RWPE2 (cell line): Measurements from ENCODE around the gene ARL8B.

Experiments
- ATAC-seq: fragments of 200-7000 bp; cut with Tn5 transposase; 3 replicates; pipeline ENCODE4 v1.9.1; 2021; ENCODE audit warnings: low read depth
- DNase-seq: peaks from one replicate; pipeline ENCODE4 v3.0.0-alpha.2; 2020; ENCODE audit warnings: low spot score
- H3K27ac ChIP-seq: fragments of 450-650 bp; 2 replicates; pipeline ENCODE4 v1.5.1; 2017; ENCODE audit warnings: mild to moderate bottlenecking; ENCODE audit not compliant: poor library complexity, severe bottlenecking
- H3K27me3 ChIP-seq: fragments of 250-450 bp; sonication (Bioruptor Pico); 2 replicates; pipeline ENCODE4 v1.5.1; 2021; ENCODE audit warnings: mild to moderate bottlenecking, moderate library complexity; ENCODE audit not compliant: insufficient read depth, poor library complexity, severe bottlenecking
- H3K36me3 ChIP-seq: fragments of 250-450 bp; sonication (Bioruptor Pico); 2 replicates; pipeline ENCODE4 v1.5.1; 2020; ENCODE audit warnings: low read depth, mild to moderate bottlenecking, moderate library complexity
- H3K4me1 ChIP-seq: fragments of 250-450 bp; sonication (Bioruptor Pico); 2 replicates; pipeline ENCODE4 v1.5.1; 2021; ENCODE audit warnings: mild to moderate bottlenecking, moderate library complexity; ENCODE audit not compliant: insufficient read depth, poor library complexity, severe bottlenecking
- H3K4me3 ChIP-seq: fragments of 250-450 bp; sonication (Bioruptor Pico); 2 replicates; pipeline ENCODE4 v1.5.1; 2021; ENCODE audit warnings: mild to moderate bottlenecking, moderate library complexity; ENCODE audit not compliant: severe bottlenecking
- H3K9me3 ChIP-seq: fragments of 250-450 bp; sonication (Bioruptor Pico); 2 replicates; pipeline ENCODE4 v1.5.1; 2021; ENCODE audit warnings: mild to moderate bottlenecking, moderate library complexity; ENCODE audit not compliant: severe bottlenecking
- TF ChIP-seq, protein P1 (sequence below): fragments of 450-650 bp; IDR thresholded peaks from one replicate; pipeline ENCODE4 v1.5.1; 2017; ENCODE audit warnings: mild to moderate bottlenecking, moderate library complexity; ENCODE audit not compliant: poor library complexity, severe bottlenecking

ARL8B gene

GRCh38 chr3:5115506-5116162 is 6.5 kb upstream of the ARL8B start:
- H3K4me1 ChIP-seq = no peaks in the 10 kb centered on the region
- H3K27me3 ChIP-seq = no peaks in the 10 kb centered on the region
- no peak overlapping the region for H3K4me3 ChIP-seq
- H3K36me3 ChIP-seq = no peaks in the 10 kb centered on the region
- DNase-seq (no peak), ATAC-seq (no peak)
- TF ChIP-seq, protein P1, sequence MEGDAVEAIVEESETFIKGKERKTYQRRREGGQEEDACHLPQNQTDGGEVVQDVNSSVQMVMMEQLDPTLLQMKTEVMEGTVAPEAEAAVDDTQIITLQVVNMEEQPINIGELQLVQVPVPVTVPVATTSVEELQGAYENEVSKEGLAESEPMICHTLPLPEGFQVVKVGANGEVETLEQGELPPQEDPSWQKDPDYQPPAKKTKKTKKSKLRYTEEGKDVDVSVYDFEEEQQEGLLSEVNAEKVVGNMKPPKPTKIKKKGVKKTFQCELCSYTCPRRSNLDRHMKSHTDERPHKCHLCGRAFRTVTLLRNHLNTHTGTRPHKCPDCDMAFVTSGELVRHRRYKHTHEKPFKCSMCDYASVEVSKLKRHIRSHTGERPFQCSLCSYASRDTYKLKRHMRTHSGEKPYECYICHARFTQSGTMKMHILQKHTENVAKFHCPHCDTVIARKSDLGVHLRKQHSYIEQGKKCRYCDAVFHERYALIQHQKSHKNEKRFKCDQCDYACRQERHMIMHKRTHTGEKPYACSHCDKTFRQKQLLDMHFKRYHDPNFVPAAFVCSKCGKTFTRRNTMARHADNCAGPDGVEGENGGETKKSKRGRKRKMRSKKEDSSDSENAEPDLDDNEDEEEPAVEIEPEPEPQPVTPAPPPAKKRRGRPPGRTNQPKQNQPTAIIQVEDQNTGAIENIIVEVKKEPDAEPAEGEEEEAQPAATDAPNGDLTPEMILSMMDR = no peak
- no peak overlapping the region for H3K27ac ChIP-seq
- no peaks in the 10 kb centered on the region for H3K9me3 ChIP-seq

DNA sequence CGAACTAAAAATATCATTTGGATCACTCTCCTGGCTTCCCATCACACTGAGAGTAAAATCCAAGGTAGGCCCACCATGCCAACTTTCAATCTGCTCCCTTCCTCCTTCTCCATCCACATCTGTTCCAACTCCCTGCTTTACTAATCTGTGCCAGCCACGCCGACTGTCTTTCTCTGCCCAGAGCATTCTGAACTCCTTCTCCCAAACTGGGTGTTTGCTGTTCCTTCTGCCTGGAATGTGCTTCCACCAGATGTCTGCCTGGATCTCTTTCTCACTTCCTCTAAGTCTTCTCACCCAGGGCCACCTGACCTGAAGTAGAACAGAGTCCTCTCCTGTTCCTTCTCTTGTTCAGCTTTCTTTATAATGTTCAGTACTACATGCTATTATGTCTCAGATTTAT is 5.6 kb upstream of the ARL8B start:
- H3K36me3 ChIP-seq = no peaks in the 10 kb centered on the region
- H3K4me1 ChIP-seq = no peaks in the 10 kb centered on the region
- H3K27ac ChIP-seq = no peak overlapping the region
- H3K4me3 ChIP-seq = no peak overlapping the region
- ATAC-seq (no peak), DNase-seq (no peak)
- H3K27me3 ChIP-seq = no peaks in the 10 kb centered on the region
- TF ChIP-seq, protein P1 = no peak
- H3K9me3 ChIP-seq = no peaks in the 10 kb centered on the region

GRCh38 chr3:5120446-5120845 is 1.6 kb upstream of the ARL8B start:
- no peaks in the 10 kb centered on the region for H3K9me3 ChIP-seq

GRCh38 chr3:5122741-5123706 is 932 bp downstream of the ARL8B start:
- Histone ChIP-seq H3K27me3 (no peaks in the 10 kb centered on the region), H3K4me3 (peak overlapping the region; percentile 81), H3K36me3 (peaks cover 14% of the 10 kb centered on the region), H3K9me3 (no peaks in the 10 kb centered on the region), H3K4me1 (peaks cover 26% of the 10 kb centered on the region), H3K27ac (peak overlapping the region; percentile 67)
- DNase-seq (no peak), ATAC-seq (peak; percentile 69)
- TF ChIP-seq, protein P1 = no peak

More at GRCh38 chr3:5120446-5120845, 1.6 kb upstream of the ARL8B start:
- H3K4me1 ChIP-seq = peaks cover 15% of the 10 kb centered on the region
- no peak overlapping the region for H3K27ac ChIP-seq
- TF ChIP-seq, protein P1 = no peak
- no peak overlapping the region for H3K4me3 ChIP-seq
- no peak for ATAC-seq
- DNase-seq = no peak
- peaks cover 9% of the 10 kb centered on the region for H3K36me3 ChIP-seq
- H3K27me3 ChIP-seq = no peaks in the 10 kb centered on the region

- Histone ChIP-seq H3K36me3 (peaks cover 23% of the 10 kb centered on the region), H3K4me1 (peaks cover 26% of the 10 kb centered on the region), H3K27me3 (no peaks in the 10 kb centered on the region), H3K9me3 (no peaks in the 10 kb centered on the region), H3K27ac (peak overlapping the region; percentile 67), H3K4me3 (peak overlapping the region; percentile 81)
- TF ChIP-seq, protein P1 = no peak
- DNase-seq = no peak
- ATAC-seq = no peak
These were observed 1.8 kb downstream of the ARL8B start for GRCh38 chr3:5123937-5124336.
